A204.1 (cell line): Measurements from ENCODE around the gene CHMP2A.

ENCODE experiments used
- FAIRE-seq: peaks from 2 replicates; lab custom pipeline; 2012; peaks lifted over from hg19 to GRCh38; lab: Jason Lieb, UNC

Gene CHMP2A

DNA sequence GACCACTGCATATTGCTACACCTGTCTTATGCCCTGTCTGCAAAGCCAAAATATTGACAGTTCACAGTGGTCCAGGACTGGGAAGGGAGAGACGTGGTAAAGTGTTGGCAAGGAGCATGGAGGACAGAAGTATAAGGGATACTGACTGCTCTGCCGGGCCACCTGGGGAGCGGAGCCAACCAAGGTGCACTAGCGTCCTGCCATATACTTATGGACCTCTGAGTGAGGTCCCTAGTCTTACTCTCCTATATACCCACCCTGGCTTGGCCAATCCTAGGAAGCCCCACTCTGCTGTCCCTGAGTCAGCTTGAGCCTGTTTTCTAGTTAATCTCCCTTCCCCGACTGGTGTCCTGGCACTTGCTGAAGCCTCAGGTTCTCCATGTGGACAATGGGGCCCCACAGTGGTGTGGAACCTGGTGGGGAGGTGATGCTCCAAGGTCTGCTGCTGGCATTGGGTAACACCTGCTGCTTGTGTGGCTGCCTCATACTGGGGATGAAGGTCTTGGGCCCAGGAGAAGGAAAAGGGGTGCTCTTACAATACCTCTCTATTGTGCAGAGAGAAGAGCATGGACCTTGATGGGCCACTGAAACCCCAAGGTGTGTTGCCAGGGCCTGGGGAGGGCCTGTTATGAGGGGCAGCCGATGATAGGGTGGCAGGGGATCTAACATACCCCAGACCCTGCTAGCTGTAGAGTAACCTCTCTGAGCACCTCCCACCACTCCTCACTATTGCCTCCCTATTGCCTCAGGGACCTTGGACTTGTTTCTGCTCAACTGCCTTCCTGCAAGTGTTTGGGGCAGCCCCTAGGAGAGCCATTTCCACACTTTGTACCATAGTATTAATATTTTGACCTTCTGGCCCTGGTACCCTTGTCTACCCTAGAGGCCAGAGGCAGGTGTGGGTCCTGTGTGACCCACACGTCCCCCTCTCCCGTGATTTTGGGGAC is 17.8 kb downstream of the CHMP2A start:
- no peak for FAIRE-seq

DNA sequence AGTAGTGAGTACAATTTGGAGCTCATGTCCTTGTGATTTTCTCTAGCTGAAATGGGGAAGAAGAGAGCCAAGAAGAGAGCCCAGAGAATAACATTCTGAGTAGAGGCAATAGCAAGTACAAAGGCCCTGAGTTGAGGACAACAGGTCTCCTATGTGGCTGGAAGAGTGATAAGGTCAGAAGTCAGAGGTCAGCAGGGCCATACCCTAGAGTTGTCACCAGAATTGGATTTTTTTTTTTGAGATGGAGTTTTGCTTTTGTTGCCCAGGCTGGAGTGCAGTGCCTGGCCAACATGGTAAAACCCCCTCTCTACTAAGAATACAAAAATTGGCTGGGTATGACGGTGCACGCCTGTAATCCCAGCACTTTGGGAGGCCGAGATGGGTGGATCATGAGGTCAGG is 19.0 kb downstream of the CHMP2A start:
- no peak for FAIRE-seq

DNA sequence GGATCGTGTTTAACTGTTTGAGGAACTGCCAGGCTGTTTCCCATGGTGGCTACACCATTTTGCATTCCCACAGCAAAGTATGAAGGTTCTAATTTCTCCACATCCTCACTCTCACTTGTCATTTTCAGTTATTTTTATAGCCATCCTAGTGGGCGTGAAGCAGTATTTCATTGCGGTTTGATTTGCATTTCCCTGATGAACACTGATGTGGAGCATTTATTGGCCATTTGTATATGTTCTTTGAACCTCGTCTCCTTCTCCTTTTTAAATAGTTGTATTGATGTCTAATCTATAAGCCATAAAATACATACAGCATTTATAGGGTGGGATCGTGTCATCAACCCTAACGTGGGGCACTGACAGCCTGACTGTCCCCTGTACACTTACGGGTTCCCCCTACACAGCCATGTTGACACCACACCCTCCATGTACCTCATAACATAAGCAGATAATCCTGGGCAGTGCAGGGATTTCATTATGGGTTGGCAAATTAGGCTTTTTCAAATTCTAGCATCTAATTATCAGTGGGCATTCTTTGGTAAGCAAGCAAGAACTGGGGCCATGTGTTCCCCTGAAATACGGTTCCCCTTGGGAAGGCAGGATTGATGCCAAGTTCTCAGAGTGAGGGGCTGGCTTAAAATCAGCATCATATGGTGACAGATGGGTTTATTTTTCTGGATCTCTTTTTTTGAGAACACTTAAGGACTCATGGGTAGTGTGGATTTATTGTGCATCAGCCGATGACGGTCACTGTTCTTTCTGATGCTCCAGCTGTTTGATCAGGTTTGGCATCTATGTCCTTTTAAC is 23.7 kb downstream of the CHMP2A start:
- FAIRE-seq: no peak

DNA sequence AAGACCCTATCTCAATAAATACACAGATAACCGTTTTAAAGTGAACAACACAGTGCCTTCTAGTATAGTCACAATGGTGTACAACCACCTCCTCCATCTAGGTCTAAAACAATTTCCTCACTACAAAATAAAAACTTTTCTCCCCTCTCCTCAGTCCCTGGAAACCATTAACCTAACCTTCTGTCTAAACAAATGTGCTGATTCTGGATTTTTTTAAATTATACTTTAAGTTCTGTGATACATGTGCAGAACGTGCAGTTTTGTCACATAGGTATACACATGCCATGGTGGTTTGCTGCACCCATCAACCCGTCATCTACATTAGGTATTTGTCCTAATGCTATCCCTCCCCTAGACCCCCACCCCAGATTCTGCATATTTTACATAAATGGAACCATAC is 25.5 kb downstream of the CHMP2A start:
- no peak for FAIRE-seq

DNA sequence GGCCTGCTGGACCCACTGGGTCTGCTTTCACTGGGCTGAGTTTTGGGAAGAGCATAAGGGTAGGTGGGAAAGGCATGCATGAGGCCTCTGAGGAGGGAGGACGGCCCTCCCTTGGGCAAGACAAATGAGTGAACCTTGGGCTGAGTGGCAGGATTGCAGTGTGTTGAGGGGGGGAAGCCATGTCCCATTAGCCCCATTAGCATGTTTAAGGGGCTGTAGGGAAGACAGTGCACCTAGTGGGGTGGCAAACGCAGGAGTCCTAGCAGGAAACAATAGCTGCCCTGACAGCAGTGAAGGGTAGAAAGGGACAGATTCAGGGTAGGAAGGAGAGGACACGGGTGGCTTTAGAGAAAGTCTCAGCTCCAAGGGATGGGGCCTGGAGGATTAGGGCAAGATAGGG is 32.2 kb downstream of the CHMP2A start:
- no peak for FAIRE-seq

DNA sequence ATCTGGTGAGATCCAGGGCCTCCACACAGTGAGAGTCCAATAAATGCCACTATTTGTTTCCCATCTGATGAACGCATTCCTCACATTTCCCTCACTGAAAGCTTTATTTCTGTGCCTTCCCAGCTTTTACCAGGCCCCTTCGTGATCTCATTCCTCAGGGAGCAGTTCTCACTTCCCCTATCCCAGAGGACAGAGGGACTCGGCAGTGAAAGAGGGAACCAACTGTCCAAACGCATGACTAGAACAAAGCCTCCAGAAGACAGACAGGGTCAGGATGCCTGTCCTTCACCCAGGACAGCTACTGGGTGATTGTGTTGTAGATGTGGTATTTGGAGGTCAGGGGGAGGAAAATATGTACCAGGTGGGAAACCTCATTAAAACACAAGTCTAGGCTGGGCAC is 33.3 kb downstream of the CHMP2A start:
- no peak for FAIRE-seq

DNA sequence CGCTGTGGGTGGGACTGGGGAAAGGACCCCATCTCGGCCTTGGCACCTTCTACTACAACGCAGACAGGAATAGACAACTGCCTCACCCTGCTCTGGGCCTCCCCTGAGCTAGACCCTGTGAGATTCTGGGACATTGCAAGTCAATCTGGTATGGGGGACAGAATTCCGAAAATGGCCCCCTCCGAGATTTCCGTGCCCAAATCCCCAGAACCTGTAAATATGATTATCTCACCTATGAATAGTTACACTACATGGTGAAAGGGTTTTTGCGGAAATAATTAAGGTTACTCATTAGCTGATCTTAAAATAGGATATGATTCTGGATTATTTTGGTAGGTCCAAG is 34.7 kb downstream of the CHMP2A start:
- no peak for FAIRE-seq

DNA sequence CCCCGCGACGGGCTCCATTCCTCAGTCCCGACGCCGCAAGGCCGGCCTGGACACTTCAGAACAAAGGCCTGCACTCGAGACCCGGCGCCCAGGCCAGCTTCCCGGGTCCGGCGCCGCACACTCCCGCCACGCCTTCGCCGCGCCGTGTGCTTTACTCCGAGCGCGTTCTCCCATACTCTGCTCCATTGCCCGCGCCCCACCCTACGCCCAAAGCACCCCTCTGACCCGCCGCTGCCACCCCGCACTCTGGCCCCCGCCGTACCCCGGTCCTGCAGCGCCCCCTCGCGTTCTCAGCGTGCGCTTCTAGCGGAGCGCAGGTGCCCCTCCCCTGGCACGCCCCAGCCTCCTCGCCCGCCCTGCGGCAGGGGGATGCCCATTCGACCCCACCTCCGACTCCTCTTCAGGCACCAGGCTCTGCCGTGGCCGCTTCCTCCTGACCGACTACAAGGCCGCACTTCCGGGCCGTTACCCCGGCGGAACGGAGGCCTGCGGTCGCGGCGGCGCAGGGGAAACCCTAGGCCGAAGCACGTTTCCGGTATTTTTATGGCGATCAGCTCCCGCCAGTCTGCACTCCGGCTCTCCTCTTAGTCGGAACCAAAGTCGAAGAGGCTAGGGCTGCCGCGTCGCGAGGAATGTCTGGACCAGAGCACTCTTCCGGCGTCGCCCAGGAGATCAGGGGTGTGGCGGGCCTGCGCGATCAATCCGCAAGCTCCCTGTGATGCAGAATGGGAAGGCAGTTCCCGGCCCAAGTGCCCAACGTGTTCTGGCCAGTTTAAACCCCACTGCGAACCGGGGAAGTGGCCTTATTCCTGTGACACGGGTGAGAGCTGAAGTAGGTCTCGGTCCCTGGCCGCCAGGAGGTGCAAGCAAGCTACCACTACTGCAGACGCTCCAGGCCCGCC is 35.3 kb downstream of the CHMP2A start, which contains the start of gene ZBTB45:
Gene ZBTB45 (minus strand): TSS at position 456 of the 902 bp plus-strand sequence. CDS start 2,137 bp downstream, outside the sequence.
- peak; percentile 48 for FAIRE-seq

DNA sequence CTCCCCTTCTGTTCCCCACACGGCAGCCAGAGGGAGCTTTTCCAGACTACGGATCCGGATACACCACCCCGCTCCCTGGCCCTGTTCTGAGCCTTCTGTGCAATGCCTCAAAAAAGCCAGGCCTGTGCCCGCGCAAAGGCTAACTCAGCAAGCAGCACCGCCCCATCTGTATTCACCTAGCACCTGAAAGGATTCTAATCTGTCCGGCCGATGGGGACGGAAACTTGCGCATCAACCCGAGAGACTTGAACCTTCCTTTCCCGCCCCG is 35.9 kb downstream of the CHMP2A start:
- FAIRE-seq: no peak

DNA sequence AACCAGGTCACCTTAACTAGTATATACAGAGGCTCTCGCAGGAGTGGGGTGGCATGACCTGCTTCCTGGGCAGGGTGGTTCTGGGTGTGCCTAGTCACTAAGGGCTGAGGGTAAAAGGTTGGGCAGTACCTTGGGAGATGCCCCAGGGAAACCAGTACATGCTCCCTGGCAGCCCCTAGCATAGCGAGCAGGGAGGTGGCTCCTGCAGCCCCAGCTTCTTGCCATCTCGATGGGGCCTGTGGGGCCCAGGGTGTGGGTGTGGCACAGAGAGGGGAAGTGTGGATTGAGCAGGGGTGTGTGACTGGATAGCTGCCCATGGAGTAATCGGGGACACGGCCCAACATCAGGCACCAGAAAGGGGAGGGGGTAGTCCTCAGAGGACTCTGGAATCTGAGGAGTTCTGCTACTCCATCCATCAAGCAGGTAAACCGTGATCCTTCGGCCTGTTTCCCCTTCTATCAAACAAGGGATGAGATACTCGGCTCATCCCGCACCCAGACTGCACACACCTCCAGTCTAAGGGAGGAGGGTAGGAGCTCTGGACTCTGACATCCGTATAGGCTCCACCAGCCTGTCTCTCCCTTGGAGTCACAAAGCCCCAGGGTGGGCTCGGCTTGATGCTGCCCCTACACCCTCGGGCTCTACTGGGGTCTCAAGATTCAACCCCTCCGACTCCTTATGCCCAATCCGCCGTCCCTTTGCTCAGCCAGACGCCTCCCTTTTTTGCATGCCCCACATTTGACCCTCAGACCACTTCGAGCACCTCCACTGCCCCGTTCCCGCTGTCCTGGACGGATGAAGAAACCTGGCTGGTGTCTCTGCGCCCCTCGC is 36.4 kb downstream of the CHMP2A start:
- no peak for FAIRE-seq

DNA sequence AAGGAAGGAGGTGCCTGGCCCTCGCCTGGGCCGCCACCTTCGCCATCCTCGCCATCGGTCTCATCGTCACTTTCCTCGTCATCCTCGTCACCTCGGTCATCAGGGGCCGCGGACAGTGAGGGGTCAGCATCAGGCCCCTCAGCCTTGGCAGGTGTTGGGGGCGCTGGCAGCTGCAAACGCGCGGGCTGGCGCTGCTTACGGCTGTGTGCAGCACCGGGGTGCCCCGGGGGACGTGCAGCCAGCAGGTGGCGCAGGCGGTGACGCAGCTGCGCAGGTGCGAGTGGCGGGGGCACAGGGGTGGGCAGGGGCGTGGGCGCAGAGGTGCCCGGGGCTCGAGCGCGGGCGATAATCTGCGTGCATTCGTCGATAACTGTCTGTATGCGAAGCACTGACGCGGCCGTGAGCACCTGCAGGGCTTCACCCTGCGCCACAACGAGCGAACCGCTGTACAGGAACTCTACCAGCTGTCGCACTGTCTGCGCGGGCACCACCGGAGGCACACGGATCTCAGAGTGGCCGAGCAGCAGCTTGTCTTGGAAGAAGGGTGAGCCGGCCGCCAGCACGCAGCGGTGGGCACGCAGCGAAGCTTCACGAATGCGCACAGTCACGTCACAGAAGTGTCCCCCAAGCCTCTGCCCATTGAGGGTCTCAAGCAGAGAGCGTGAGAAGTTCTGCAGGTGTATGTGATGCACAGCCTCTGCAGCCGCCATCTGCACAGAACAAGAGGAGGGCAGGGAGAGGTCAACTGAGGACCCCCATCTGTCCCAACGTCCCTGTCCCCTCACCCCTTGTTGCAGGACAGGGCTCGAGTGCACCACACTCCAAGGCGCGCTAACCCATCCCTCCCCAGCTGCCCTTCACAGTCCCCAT is 37.7 kb downstream of the CHMP2A start:
- no peak for FAIRE-seq

DNA sequence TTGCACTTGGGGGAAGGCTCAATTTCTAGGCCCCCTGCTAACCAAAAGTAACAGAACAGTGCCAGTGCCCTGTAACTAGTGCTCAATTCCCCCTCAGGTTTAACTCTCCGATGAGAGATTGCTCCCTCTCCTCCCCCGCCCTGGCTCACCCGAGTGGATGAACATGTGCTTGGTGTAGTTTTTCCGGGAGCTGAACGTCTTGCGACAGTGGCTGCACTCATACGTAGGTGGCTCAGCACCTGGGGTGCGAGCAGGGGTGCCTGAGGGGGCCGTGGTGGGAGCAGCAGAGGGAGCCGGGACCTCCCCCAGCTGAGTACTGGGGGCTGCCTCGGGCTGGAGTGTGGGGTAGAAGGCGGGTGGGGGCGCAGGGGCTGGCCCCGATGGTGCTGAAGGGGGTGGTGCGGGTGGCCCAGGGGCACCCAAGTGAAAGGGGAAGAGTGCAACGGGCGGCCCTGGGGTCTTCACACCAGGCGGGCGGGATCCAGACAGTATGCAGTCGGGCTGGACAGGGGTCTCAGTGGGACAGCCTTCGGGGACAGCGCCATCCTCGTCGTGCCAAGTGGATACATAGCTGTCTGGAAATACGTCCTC is 38.6 kb downstream of the CHMP2A start:
- FAIRE-seq: no peak

DNA sequence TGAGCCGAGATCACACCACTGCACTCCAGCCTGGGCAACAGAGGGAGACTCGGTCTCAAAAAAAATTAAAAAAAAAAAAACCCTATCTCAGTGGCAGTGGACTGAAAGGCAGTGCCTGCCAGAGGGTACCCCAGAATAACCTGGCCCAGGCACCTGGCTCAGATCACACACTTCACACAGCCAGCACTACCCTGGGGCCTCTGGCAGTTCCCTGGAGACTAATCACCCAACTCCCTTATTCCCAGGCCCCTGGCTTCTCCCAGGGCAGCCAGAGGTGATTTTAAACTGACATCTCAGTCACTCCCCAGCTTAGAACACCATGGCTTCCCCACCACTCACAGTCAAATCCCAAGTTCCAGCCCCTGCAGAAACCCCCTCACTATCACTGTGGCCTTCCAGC is 39.6 kb downstream of the CHMP2A start:
- FAIRE-seq: no peak

DNA sequence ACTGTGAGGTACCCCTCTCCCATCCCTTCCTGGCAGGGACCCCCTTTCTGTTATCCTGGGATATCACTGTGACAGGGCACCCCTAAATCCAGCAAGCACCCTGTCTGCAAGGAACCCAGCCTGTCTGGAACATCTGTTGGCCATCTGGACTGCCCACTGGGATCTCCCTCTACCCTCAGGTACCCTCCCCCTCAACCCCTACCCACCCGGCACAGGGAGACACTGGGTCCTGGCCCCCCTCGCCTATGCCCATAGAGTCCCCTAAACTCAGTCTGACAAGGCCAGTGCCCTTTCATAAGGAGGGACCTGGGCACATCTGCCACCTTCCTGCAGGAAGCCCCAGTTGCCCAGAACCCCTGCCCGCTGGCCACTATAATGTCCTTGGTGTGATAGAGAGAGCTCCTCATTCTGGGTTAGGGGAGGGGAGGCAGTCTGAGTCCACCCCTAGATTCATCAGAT is 40.3 kb downstream of the CHMP2A start:
- no peak for FAIRE-seq

DNA sequence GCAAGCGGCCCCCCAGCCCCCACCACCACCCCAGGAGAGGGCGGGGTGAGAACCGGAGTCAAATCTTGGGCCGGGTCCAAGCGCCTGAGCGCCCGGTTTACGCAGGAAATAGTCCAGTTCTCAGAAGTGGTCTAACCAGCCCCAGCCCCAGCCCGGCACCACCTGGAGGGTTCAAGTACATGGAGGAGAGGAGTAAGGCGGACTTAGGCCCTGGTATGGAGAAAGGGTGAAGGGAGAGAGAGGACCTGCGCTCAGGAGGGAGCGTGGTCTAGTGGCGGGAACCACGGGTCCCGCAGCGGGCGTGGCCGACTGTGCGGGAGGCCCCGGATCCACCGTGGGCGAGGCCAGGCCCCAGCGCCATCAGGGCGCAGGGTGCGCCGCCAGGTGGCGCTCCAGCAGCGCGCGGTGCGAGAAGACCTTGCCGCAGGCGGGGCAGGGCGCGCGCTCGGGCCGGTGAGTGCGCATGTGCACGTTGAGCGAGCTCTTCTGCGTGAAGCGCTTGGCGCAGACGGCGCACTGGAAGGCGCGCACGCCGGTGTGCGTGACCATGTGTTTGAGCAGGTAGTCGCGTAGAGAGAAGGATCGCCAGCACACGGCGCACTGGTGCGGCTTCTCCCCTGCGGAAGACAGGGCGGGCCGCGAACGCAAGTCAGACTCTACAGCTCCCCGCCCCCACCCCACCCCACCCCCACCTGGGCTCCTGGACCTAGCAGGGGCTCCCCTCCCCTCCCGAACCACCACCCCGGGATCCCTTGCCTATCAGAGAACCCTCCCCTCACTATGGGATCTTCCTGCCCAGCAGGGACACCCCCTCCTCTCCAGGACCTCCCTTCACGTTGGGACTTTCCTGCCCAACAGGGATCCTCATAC is 41.0 kb downstream of the CHMP2A start:
- no peak for FAIRE-seq

DNA sequence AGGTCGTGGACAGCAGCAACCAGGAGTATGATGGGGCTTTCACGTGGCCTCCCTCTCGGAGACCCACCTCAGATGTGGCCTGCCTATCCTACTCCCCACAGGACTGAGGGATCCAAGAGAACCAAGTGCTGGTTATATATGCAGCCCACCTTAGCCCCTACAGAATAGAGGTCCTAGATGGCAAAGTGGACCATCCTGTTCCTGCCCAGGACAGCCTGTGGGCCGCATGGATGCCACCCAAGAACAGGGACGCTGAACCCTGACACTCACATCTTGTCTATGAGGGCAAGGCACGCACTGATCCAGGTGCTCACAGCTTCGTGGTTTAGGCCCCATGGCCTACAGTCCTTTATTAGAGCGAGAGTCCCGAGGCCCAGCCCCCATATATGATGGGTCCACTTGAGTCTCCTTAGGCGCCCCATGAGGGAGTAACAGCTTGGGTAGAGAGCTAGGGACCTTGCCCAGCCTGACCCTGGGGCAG is 41.7 kb downstream of the CHMP2A start:
- no peak for FAIRE-seq

DNA sequence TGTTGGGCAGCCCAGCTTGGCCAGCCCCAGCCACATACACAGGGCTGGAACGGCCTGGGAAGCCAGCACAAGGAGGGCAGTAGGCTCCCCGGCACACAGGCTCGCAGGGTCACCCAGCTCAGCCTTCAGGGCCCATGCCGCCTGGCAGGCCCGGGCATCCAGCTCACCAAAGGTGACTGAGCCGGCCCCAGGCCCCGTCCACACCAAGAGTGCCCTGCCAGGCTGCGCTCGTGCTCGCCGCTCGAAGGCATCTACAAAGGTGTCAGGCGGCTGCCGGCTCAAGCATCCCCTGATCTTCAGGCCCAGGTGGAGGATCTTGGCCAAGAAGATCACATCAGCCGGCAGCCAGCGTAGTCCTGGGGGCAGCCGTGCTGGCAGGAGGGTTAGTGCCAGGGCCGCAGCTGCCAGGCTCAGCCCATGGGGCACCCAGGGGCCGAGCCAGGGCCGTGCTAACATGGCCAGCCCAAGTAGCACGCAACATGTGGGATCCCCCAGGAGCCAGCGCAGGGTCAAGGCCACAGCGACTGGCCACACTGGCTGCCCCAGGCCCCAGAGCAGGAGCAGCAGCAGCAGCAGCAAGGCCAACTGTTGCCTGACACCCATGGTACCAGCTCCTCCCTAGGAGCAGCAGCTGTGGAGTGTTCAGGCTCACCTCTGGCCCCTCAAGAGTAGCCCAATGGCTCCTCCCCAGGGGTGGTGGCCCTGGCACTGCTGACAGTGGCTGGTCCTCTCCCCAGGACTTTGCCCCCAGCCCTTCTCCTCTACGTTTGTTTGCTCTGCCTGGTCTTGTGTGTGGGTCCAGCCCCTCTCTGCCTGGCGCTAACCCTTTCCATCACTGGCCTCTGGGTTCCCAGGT is 43.3 kb downstream of the CHMP2A start, which contains the start of gene SLC27A5:
Gene SLC27A5 (minus strand): TSS at position 640 of the 856 bp plus-strand sequence. CDS start 37 bp downstream, at position 603.
- no peak for FAIRE-seq
